Liver (tissue), 9 donors: ENCODE data around the gene HNRNPC. TPM values are rescaled to one million over a fixed set of nuclear protein-coding genes. Genes with fewer than 3 reads are reported as not detected.
"Not testable (repeated sequence)": the region's sequence is repeated elsewhere in the genome, so short reads cannot be mapped to it uniquely, and the experiment has no call there.

Source experiments
- DNase-seq: peaks from one replicate; pipeline ENCODE4 v3.0.0-alpha.2; 2017; ENCODE audit warnings: low spot score
- H3K27ac ChIP-seq, 2 donors: one replicate each; pipeline ENCODE4 v1.7.0; 2013; ENCODE audit warnings: inconsistent platforms in 2 of 2, low read length in 2 of 2, control low read depth in 1 of 2, low read depth in 1 of 2, mild to moderate bottlenecking in 1 of 2
- H3K27me3 ChIP-seq, 4 donors: one replicate each; pipeline versions ENCODE4 v1.6.1 to v1.7.0; 2013; ENCODE audit warnings: low read length in 3 of 4, inconsistent platforms in 1 of 4, mild to moderate bottlenecking in 1 of 4, moderate library complexity in 1 of 4; ENCODE audit not compliant: control insufficient read depth in 4 of 4, insufficient read depth in 4 of 4
- H3K36me3 ChIP-seq, 4 donors: one replicate each; pipeline versions ENCODE4 v1.6.1 to v1.7.0; 2013; ENCODE audit warnings: low read length in 3 of 4, mild to moderate bottlenecking in 3 of 4, low read depth in 1 of 4, moderate library complexity in 1 of 4; ENCODE audit not compliant: control insufficient read depth in 4 of 4, insufficient read depth in 3 of 4
- H3K4me1 ChIP-seq, 4 donors: one replicate each; pipeline versions ENCODE4 v1.6.1 to v1.7.0; 2013; ENCODE audit warnings: low read length in 3 of 4, mild to moderate bottlenecking in 3 of 4, moderate library complexity in 1 of 4; ENCODE audit not compliant: control insufficient read depth in 4 of 4, insufficient read depth in 4 of 4
- H3K4me3 ChIP-seq, 3 donors: one replicate each; pipeline versions ENCODE4 v1.6.1 to v1.7.0; 2013; ENCODE audit warnings: low read length in 3 of 3, control low read depth in 1 of 3, low read depth in 1 of 3, mild to moderate bottlenecking in 1 of 3
- H3K9ac ChIP-seq, 2 donors: one replicate each; pipeline ENCODE4 v1.7.0; 2013; ENCODE audit warnings: low read length in 2 of 2, mild to moderate bottlenecking in 2 of 2, moderate library complexity in 2 of 2, control low read depth in 1 of 2, low read depth in 1 of 2
- H3K9me3 ChIP-seq, 4 donors: one replicate each; pipeline versions ENCODE4 v1.6.1 to v1.7.0; 2013; ENCODE audit warnings: low read length in 3 of 4; ENCODE audit not compliant: control insufficient read depth in 4 of 4
- EGR1 ChIP-seq, 2 donors: IDR thresholded peaks; 2 replicates each; pipeline ENCODE4 v1.6.1; 2016 to 2018; ENCODE audit warnings: antibody characterized with exemption in 2 of 2, low read depth in 2 of 2
- FOXA1 ChIP-seq: IDR thresholded peaks from 2 replicates; pipeline ENCODE4 v1.6.1; 2016; ENCODE audit warnings: antibody characterized with exemption
- GABPA ChIP-seq, 2 donors: IDR thresholded peaks in 1 of 2; conservative IDR thresholded peaks in 1 of 2; 2 replicates each; pipeline ENCODE4 v1.6.1; 2016; ENCODE audit warnings: antibody characterized with exemption in 2 of 2, mild to moderate bottlenecking in 1 of 2, moderate library complexity in 1 of 2
- HNF4A ChIP-seq, 2 donors: conservative IDR thresholded peaks; 2 replicates each; pipeline ENCODE4 v1.6.1; 2016; ENCODE audit warnings: antibody characterized with exemption in 2 of 2, mild to moderate bottlenecking in 2 of 2
- HNF4G ChIP-seq: IDR thresholded peaks from 2 replicates; pipeline ENCODE4 v1.6.1; 2016; ENCODE audit warnings: antibody characterized with exemption
- JUND ChIP-seq, 2 donors: IDR thresholded peaks; 2 replicates each; pipeline ENCODE4 v1.6.1; 2016; ENCODE audit warnings: antibody characterized with exemption in 2 of 2
- NR2F2 ChIP-seq: IDR thresholded peaks from 2 replicates; pipeline ENCODE4 v1.6.1; 2016; ENCODE audit warnings: antibody characterized with exemption
- RAD21 ChIP-seq, 2 donors: IDR thresholded peaks; 2 replicates each; pipeline ENCODE4 v1.6.1; 2016; ENCODE audit warnings: antibody characterized with exemption in 2 of 2, mild to moderate bottlenecking in 2 of 2
- RXRA ChIP-seq, 2 donors: IDR thresholded peaks; 2 replicates each; pipeline ENCODE4 v1.6.1; 2017 to 2018; ENCODE audit warnings: antibody characterized with exemption in 2 of 2, mild to moderate bottlenecking in 1 of 2
- SP1 ChIP-seq: IDR thresholded peaks from 2 replicates; pipeline ENCODE4 v1.6.1; 2018; ENCODE audit warnings: antibody characterized with exemption, mild to moderate bottlenecking
- TAF1 ChIP-seq: conservative IDR thresholded peaks from 2 replicates; pipeline ENCODE4 v1.6.1; 2016; ENCODE audit warnings: antibody characterized with exemption, mild to moderate bottlenecking
- YY1 ChIP-seq: IDR thresholded peaks from 2 replicates; pipeline ENCODE4 v1.6.1; 2016; ENCODE audit warnings: antibody characterized with exemption, mild to moderate bottlenecking
- WGBS: extraction: QIAGEN DNeasy Blood & Tissue Kit; methylation state at CpG from one replicate; pipeline ENCODE4 v1.1.7; 2013; 5-methylcytosine and 5-hydroxymethylcytosine counted together
- polyA plus RNA-seq, 2 donors: library from polyadenylated mRNA; stranded (reverse) in 1 of 2; unstranded in 1 of 2; fragments of 200-250 nt in 1 of 2; fragments of >200 nt in 1 of 2; fragmentation: Nextera tagmentation in 1 of 2; extraction: Ambion mirVana in 1 of 2; gene quantifications; one replicate each; pipeline versions ENCODE4 v1.2.1 to v1.2.3, GENCODE V29; 2013 to 2015
- total RNA-seq, 2 donors: library from RNA; depleted of rRNA; stranded (reverse); fragments of >200 nt; gene quantifications; one replicate each; pipeline ENCODE4 v1.2.3, GENCODE V29; 2014
- TF ChIP-seq, protein P1 (sequence below): IDR thresholded peaks from 2 replicates; pipeline ENCODE4 v1.6.1; 2016; ENCODE audit warnings: antibody characterized with exemption
- TF ChIP-seq, protein P2 (sequence below): IDR thresholded peaks from 2 replicates; pipeline ENCODE4 v1.6.1; 2016; ENCODE audit warnings: antibody characterized with exemption
- TF ChIP-seq, protein P3 (sequence below): IDR thresholded peaks from 2 replicates; pipeline ENCODE4 v1.6.1; 2016; ENCODE audit warnings: antibody characterized with exemption
- TF ChIP-seq, protein P4 (sequence below): fragments of 150-350 bp; IDR thresholded peaks from 2 replicates; pipeline ENCODE4 v1.5.1; 2017; ENCODE audit warnings: improper control_type of control experiment, low read depth, low read length; ENCODE audit not compliant: missing input control
- TF ChIP-seq, protein P5 (sequence below): IDR thresholded peaks from 2 replicates; pipeline ENCODE4 v1.6.1; 2016; ENCODE audit warnings: antibody characterized with exemption, mild to moderate bottlenecking
- donor health status: healthy.
- donor health status: healthy.
- donor health status: healthy.
- donor health status: healthy.
- donor health status: healthy.

HNRNPC gene
- total and polyA plus RNA-seq, 4 donors: 119 to 384 (median 270) TPM

DNA sequence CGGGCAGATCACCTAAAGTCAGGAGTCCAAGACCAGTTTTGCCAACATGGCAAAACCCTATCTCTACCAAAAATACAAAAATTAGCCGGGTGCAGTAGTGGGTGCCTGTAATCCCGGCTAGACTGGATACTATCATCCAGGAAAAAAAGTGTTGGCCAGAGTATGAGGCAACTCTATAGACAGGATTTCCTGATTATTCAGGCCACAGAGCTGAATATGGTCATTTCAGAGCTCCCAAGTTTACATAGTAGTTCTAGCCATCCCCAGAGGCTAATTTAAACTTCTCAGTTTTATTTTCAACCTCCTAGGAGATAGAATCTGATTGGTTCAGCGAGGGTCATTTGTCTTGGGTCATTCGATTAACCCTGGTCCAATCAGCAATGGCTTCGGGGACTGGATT, 17.9 kb upstream of the HNRNPC start (continued):
- TF ChIP-seq, protein P1, sequence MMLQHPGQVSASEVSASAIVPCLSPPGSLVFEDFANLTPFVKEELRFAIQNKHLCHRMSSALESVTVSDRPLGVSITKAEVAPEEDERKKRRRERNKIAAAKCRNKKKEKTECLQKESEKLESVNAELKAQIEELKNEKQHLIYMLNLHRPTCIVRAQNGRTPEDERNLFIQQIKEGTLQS: no peak
- TF ChIP-seq TAF1 (no peak), YY1 (no peak), RAD21 (IDR thresholded peaks at IDR 0.05) (no peak), HNF4G (no peak)
- TF ChIP-seq, protein P2, sequence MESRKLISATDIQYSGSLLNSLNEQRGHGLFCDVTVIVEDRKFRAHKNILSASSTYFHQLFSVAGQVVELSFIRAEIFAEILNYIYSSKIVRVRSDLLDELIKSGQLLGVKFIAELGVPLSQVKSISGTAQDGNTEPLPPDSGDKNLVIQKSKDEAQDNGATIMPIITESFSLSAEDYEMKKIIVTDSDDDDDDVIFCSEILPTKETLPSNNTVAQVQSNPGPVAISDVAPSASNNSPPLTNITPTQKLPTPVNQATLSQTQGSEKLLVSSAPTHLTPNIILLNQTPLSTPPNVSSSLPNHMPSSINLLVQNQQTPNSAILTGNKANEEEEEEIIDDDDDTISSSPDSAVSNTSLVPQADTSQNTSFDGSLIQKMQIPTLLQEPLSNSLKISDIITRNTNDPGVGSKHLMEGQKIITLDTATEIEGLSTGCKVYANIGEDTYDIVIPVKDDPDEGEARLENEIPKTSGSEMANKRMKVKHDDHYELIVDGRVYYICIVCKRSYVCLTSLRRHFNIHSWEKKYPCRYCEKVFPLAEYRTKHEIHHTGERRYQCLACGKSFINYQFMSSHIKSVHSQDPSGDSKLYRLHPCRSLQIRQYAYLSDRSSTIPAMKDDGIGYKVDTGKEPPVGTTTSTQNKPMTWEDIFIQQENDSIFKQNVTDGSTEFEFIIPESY: no peak

DNA sequence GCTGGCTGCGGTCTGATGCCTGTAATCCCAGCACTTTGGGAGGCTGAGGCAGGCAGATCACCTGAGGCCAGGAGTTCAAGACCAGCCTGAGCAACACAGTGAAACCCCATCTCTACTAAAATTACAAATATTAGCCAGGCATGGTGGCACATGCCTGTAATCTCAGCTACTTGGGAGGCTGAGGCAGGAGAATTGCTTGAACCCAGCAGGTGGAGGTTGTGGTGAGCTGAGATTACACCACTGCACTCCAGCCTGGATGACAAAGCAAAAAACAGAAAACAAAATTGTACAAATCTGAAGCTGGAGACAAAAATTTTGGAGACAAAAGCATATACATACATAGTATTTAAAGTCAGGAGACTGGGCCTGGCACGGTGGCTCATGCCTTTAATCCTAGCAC, 17.3 kb upstream of the HNRNPC start:
- not testable (repeated sequence) for H3K27me3 ChIP-seq, H3K36me3 ChIP-seq, H3K27ac ChIP-seq, DNase-seq, H3K9ac ChIP-seq, H3K4me1 ChIP-seq, H3K9me3 ChIP-seq, H3K4me3 ChIP-seq
- WGBS: 95% methylated on average over 2 of the region's 2 CpGs

DNA sequence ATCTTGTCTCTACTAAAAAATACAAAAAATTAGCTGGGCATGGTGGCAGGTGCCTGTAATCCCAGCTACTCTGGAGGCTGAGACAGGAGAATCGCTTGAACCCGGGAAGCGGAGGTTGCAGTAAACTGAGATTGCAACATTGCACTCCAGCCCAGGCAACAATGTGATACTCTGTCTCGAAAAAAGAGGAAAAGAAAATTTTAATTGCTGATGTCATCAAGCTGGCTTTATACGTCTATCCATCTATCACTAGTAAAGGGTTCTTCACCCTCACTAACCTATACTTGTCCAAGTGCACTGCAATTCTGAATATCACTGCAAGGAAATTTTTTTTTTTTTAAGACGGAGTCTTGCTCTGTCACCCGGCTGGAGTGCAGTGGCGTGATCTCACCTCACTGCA, 12.7 kb upstream of the HNRNPC start:
- not testable (repeated sequence) for H3K27me3 ChIP-seq, DNase-seq, H3K4me3 ChIP-seq, H3K4me1 ChIP-seq, H3K9ac ChIP-seq, H3K27ac ChIP-seq, H3K36me3 ChIP-seq, H3K9me3 ChIP-seq
- 90% methylated on average over 8 of the region's 8 CpGs for whole genome bisulfite sequencing

DNA sequence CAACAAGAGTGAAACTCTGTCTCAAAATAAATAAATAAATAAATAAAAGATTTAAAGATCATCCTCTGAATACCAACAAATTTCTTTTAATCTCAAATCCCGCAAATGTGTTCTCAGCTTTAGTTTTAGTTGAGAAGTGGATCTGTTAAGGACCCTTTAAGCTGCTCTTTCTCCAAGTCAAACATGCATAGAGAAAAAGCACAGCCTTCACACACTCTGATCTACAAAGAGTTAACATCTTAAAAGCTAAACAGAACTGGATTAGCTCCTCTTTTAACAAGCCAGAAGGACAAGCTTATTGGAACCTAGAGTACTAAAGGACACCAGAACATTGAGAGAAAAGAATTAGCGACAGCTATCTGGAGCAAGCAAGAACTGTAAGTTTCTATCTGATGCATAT, 10.5 kb upstream of the HNRNPC start, which contains the start of gene RPGRIP1:
Gene RPGRIP1, plus strand, starts transcription at position 301 of the 400 bp plus-strand sequence. CDS start 7,894 bp downstream, outside the sequence.
- Histone ChIP-seq H3K4me1 (no peaks in the 10 kb centered on the region), H3K27me3 (no peaks in the 10 kb centered on the region), H3K36me3 (no peaks in the 10 kb centered on the region), H3K27ac (no peak within 1 kb of the TSS), H3K4me3 (no peak within 1 kb of the TSS), H3K9ac (no peak within 1 kb of the TSS), H3K9me3 (no peaks in the 10 kb centered on the region)
- no peak for TF ChIP-seq YY1
- TF ChIP-seq GABPA (IDR thresholded peaks at IDR 0.05 in 1 of 2, conservative IDR thresholded peaks at IDR 0.05 in 1 of 2): no peak
- no peak for TF ChIP-seq NR2F2
- TF ChIP-seq, protein P3, sequence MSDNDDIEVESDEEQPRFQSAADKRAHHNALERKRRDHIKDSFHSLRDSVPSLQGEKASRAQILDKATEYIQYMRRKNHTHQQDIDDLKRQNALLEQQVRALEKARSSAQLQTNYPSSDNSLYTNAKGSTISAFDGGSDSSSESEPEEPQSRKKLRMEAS: no peak
- no peak for TF ChIP-seq TAF1
- TF ChIP-seq, protein P4, sequence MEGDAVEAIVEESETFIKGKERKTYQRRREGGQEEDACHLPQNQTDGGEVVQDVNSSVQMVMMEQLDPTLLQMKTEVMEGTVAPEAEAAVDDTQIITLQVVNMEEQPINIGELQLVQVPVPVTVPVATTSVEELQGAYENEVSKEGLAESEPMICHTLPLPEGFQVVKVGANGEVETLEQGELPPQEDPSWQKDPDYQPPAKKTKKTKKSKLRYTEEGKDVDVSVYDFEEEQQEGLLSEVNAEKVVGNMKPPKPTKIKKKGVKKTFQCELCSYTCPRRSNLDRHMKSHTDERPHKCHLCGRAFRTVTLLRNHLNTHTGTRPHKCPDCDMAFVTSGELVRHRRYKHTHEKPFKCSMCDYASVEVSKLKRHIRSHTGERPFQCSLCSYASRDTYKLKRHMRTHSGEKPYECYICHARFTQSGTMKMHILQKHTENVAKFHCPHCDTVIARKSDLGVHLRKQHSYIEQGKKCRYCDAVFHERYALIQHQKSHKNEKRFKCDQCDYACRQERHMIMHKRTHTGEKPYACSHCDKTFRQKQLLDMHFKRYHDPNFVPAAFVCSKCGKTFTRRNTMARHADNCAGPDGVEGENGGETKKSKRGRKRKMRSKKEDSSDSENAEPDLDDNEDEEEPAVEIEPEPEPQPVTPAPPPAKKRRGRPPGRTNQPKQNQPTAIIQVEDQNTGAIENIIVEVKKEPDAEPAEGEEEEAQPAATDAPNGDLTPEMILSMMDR: no peak
- no peak for TF ChIP-seq FOXA1
- no peak for TF ChIP-seq RXRA (IDR thresholded peaks at IDR 0.05)
- TF ChIP-seq SP1: no peak
- TF ChIP-seq JUND (IDR thresholded peaks at IDR 0.05): no peak
- TF ChIP-seq, protein P5, sequence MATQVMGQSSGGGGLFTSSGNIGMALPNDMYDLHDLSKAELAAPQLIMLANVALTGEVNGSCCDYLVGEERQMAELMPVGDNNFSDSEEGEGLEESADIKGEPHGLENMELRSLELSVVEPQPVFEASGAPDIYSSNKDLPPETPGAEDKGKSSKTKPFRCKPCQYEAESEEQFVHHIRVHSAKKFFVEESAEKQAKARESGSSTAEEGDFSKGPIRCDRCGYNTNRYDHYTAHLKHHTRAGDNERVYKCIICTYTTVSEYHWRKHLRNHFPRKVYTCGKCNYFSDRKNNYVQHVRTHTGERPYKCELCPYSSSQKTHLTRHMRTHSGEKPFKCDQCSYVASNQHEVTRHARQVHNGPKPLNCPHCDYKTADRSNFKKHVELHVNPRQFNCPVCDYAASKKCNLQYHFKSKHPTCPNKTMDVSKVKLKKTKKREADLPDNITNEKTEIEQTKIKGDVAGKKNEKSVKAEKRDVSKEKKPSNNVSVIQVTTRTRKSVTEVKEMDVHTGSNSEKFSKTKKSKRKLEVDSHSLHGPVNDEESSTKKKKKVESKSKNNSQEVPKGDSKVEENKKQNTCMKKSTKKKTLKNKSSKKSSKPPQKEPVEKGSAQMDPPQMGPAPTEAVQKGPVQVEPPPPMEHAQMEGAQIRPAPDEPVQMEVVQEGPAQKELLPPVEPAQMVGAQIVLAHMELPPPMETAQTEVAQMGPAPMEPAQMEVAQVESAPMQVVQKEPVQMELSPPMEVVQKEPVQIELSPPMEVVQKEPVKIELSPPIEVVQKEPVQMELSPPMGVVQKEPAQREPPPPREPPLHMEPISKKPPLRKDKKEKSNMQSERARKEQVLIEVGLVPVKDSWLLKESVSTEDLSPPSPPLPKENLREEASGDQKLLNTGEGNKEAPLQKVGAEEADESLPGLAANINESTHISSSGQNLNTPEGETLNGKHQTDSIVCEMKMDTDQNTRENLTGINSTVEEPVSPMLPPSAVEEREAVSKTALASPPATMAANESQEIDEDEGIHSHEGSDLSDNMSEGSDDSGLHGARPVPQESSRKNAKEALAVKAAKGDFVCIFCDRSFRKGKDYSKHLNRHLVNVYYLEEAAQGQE: no peak
- TF ChIP-seq, protein P2: no peak
- TF ChIP-seq HNF4A (conservative IDR thresholded peaks at IDR 0.05): no peak
- TF ChIP-seq RAD21 (IDR thresholded peaks at IDR 0.05): no peak
- TF ChIP-seq EGR1 (IDR thresholded peaks at IDR 0.05; ENCODE audit: low read depth in 2 of 2): no peak
- TF ChIP-seq, protein P1: no peak
- WGBS: 95% methylated on average over 2 of the region's 2 CpGs
- DNase-seq: no peak
